ENCODE measurements around the gene TMA7B.

Gene TMA7B

GRCh38 chr22:39959640-39960447, at the start of gene TMA7B:
Gene TMA7B (plus strand): TSS chr22:39960397. CDS start chr22:39964375, 3,978 bp downstream.
- peak; percentile 39 for DNase-seq

GRCh38 chr22:39910876-39911613, 49.2 kb upstream of the TMA7B start:
- DNase-seq: no peak

GRCh38 chr22:39913321-39913720, 46.9 kb upstream of the TMA7B start:
- no peak for DNase-seq

- DNase-seq: no peak
These were observed 46.3 kb upstream of the TMA7B start for GRCh38 chr22:39913886-39914285.

GRCh38 chr22:39914584-39914983, 45.6 kb upstream of the TMA7B start:
- DNase-seq: no peak

- no peak for DNase-seq
These were observed 44.9 kb upstream of the TMA7B start for GRCh38 chr22:39915295-39915726.

- no peak for DNase-seq
These were observed 43.7 kb upstream of the TMA7B start for GRCh38 chr22:39916496-39916895.

- DNase-seq: no peak
These were observed 43.0 kb upstream of the TMA7B start for GRCh38 chr22:39917197-39917643.

GRCh38 chr22:39917776-39918495, 42.3 kb upstream of the TMA7B start:
- DNase-seq: no peak

GRCh38 chr22:39920134-39920743, 40.0 kb upstream of the TMA7B start:
- peak; percentile 74 for DNase-seq

- no peak for DNase-seq
These were observed 36.5 kb upstream of the TMA7B start for GRCh38 chr22:39923696-39924095.

- no peak for DNase-seq
These were observed 35.9 kb upstream of the TMA7B start for GRCh38 chr22:39924286-39924685.

GRCh38 chr22:39925273-39925672, 34.9 kb upstream of the TMA7B start:
- no peak for DNase-seq

- no peak for DNase-seq
These were observed 34.1 kb upstream of the TMA7B start for GRCh38 chr22:39925909-39926679.

GRCh38 chr22:39926753-39927152, 33.4 kb upstream of the TMA7B start:
- no peak for DNase-seq

GRCh38 chr22:39927544-39927943, 32.7 kb upstream of the TMA7B start:
- DNase-seq: no peak

- no peak for DNase-seq
These were observed 31.4 kb upstream of the TMA7B start for GRCh38 chr22:39928536-39929520.

GRCh38 chr22:39931251-39931650, 28.9 kb upstream of the TMA7B start:
- no peak for DNase-seq

- DNase-seq: no peak
These were observed 28.0 kb upstream of the TMA7B start for GRCh38 chr22:39932166-39932565.

GRCh38 chr22:39932918-39933649, 27.1 kb upstream of the TMA7B start:
- DNase-seq: peak; percentile 58
